Measurements from ENCODE around the gene ZNF438.

Gene ZNF438

DNA sequence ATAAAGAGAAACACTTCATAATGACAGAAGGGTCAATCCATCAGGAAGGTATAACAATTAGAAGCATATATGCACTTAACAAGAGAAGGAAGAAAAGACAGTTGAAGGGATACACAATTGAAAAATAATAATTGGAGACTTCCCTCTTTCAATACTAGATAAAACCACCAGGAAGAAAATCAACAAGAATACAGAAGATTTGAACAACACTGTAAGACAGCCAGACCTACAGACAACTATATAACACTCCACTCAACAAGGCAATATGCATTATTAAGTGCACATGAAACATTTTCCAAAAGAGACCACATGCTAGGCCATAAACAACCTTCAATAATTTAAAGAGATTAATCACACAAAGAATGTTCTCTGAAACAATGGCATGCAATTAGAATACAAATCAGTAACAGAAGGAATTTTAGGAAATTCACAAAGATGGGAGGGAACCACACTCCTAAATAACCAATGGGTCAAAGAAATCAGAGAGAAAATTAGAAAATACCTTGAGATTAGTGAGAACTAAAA, 35.1 kb downstream of the ZNF438 start:
- ChIA-PET POLR2A (no interaction called here), CTCF (no interaction called here)
- no peak for DNase-seq (ENCODE audit: extremely low spot score)
- TF ChIP-seq ARNT (IDR thresholded peaks at IDR 0.05) (no peak), L3MBTL2 (conservative IDR thresholded peaks at IDR 0.05) (no peak), ZNF384 (IDR thresholded peaks at IDR 0.05) (no peak), HDGF (IDR thresholded peaks at IDR 0.05; ENCODE audit: borderline replicate concordance) (no peak), LEF1 (IDR thresholded peaks at IDR 0.05; ENCODE audit: borderline replicate concordance) (no peak), ELF4 (IDR thresholded peaks at IDR 0.05) (no peak), NFRKB (IDR thresholded peaks at IDR 0.05) (no peak)

DNA sequence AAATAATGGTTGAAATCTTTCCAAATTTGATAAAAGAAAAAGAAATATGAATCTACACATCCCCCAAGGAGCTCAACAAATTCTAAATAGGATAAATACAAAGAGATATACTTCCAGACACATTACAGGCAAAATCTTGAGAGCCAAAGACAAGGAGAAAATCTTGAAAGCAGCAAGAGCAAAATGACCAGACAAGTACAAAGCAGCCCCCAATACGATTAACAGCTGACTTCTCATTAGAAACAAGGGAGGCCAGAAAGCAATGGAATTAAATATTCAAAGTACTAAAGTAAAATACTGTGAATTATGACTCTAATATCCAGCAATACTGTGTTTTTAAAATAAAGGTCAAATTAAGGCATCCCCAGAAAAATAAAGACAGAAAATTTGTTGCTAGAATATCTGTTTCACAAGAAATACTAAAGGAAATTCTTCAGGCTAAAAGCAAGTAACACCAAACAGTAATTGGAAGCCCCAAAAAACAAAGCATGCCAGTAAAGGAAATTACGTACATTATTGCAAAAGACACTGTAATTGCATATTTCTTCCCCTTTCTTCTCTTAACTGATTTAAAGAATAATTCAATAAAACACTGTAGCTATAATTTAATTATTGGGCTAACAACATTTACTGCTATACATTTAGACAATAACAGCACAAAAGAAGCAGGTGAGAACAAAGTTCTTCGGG, 36.4 kb downstream of the ZNF438 start:
- no peak for DNase-seq (ENCODE audit: extremely low spot score)
- TF ChIP-seq CTBP1 (IDR thresholded peaks at IDR 0.05; ENCODE audit: borderline replicate concordance) (no peak), ARNT (IDR thresholded peaks at IDR 0.05) (no peak), FOXK2 (IDR thresholded peaks at IDR 0.05) (no peak)
- TF ChIP-seq, protein P1, sequence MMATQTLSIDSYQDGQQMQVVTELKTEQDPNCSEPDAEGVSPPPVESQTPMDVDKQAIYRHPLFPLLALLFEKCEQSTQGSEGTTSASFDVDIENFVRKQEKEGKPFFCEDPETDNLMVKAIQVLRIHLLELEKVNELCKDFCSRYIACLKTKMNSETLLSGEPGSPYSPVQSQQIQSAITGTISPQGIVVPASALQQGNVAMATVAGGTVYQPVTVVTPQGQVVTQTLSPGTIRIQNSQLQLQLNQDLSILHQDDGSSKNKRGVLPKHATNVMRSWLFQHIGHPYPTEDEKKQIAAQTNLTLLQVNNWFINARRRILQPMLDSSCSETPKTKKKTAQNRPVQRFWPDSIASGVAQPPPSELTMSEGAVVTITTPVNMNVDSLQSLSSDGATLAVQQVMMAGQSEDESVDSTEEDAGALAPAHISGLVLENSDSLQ (IDR thresholded peaks at IDR 0.05), result no peak
- CTCF ChIA-PET, result no interaction called here
- POLR2A ChIA-PET, result no interaction called here

DNA sequence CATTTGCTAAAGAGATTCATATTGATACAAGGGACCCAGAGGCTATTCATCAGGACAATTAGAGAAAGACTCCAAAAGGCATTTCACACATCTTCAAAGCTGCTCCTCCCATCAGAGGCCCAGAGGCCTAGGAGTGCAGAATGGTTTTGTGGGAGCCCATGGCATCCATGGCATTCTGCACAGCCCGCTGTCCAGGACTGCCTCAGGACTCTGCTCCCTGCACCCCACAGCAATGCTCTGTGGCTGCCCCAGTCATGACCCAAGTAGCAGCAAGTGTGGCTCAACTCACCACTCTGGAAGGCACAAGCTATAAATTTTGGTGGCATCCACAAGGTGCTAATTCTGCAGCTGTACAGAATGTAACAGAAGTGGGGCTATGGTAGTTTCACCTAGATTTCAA, 38.5 kb downstream of the ZNF438 start:
- CTCF ChIA-PET, result no interaction called here
- DNase-seq (ENCODE audit: extremely low spot score), result no peak
- POLR2A ChIA-PET, result no interaction called here
- TF ChIP-seq, protein P1 (IDR thresholded peaks at IDR 0.05), result no peak
- TF ChIP-seq FOXA1 (IDR thresholded peaks at IDR 0.05) (no peak), HDGF (IDR thresholded peaks at IDR 0.05; ENCODE audit: borderline replicate concordance) (no peak), L3MBTL2 (conservative IDR thresholded peaks at IDR 0.05) (no peak), SUZ12 (IDR thresholded peaks at IDR 0.05) (no peak), TARDBP (IDR thresholded peaks at IDR 0.05) (no peak), LEF1 (IDR thresholded peaks at IDR 0.05; ENCODE audit: borderline replicate concordance) (no peak), ELF4 (IDR thresholded peaks at IDR 0.05) (no peak), ZNF384 (IDR thresholded peaks at IDR 0.05) (no peak), CTBP1 (IDR thresholded peaks at IDR 0.05; ENCODE audit: borderline replicate concordance) (no peak), BHLHE40 (IDR thresholded peaks at IDR 0.05; ENCODE audit: borderline replicate concordance) (no peak), SP1 (IDR thresholded peaks at IDR 0.05) (no peak), FOXM1 (IDR thresholded peaks at IDR 0.05; ENCODE audit: borderline replicate concordance) (no peak), NFRKB (IDR thresholded peaks at IDR 0.05) (no peak), FOXK2 (IDR thresholded peaks at IDR 0.05) (no peak), ARNT (IDR thresholded peaks at IDR 0.05) (no peak)

- ChIA-PET CTCF (no interaction called here), POLR2A (no interaction called here)
- TF ChIP-seq ARNT (IDR thresholded peaks at IDR 0.05) (no peak), TARDBP (IDR thresholded peaks at IDR 0.05) (no peak), FOXK2 (IDR thresholded peaks at IDR 0.05) (no peak), HDGF (IDR thresholded peaks at IDR 0.05; ENCODE audit: borderline replicate concordance) (no peak), L3MBTL2 (conservative IDR thresholded peaks at IDR 0.05) (no peak), LEF1 (IDR thresholded peaks at IDR 0.05; ENCODE audit: borderline replicate concordance) (no peak), BHLHE40 (IDR thresholded peaks at IDR 0.05; ENCODE audit: borderline replicate concordance) (no peak)
- TF ChIP-seq, protein P1 (IDR thresholded peaks at IDR 0.05), result no peak
- DNase-seq (ENCODE audit: extremely low spot score), result no peak
Observed at GRCh38 chr10:30992681-30993080, 39.0 kb downstream of the ZNF438 start.

GRCh38 chr10:30991647-30992011, 40.0 kb downstream of the ZNF438 start:
- ChIA-PET POLR2A (no interaction called here), CTCF (no interaction called here)
- TF ChIP-seq CTBP1 (IDR thresholded peaks at IDR 0.05; ENCODE audit: borderline replicate concordance), result no peak
- TF ChIP-seq, protein P1 (IDR thresholded peaks at IDR 0.05), result no peak
- no peak for TF ChIP-seq FOXM1 (IDR thresholded peaks at IDR 0.05; ENCODE audit: borderline replicate concordance)
- no peak for TF ChIP-seq FOXK2 (IDR thresholded peaks at IDR 0.05)
- no peak for TF ChIP-seq L3MBTL2 (conservative IDR thresholded peaks at IDR 0.05)
- no peak for TF ChIP-seq ARNT (IDR thresholded peaks at IDR 0.05)
- TF ChIP-seq TARDBP (IDR thresholded peaks at IDR 0.05), result no peak
- TF ChIP-seq BHLHE40 (IDR thresholded peaks at IDR 0.05; ENCODE audit: borderline replicate concordance), result no peak
- no peak for TF ChIP-seq SP1 (IDR thresholded peaks at IDR 0.05)
- no peak for TF ChIP-seq ELF4 (IDR thresholded peaks at IDR 0.05)
- no peak for TF ChIP-seq HDGF (IDR thresholded peaks at IDR 0.05; ENCODE audit: borderline replicate concordance)
- TF ChIP-seq ZNF384 (IDR thresholded peaks at IDR 0.05), result no peak
- no peak for TF ChIP-seq LEF1 (IDR thresholded peaks at IDR 0.05; ENCODE audit: borderline replicate concordance)
- no peak for TF ChIP-seq FOXA1 (IDR thresholded peaks at IDR 0.05)
- no peak for TF ChIP-seq NFRKB (IDR thresholded peaks at IDR 0.05)
- no peak for DNase-seq (ENCODE audit: extremely low spot score)
